ENCODE measurements around the gene CYB561. TPM values are rescaled to one million over a fixed set of nuclear protein-coding genes. Genes with fewer than 3 reads are reported as not detected.

CYB561 gene
- total and polyA plus RNA-seq, 2 donors (not counting 1 experiment from before 2014, with no cell fraction given) = 3.5 to 4.9 TPM

GRCh38 chr17:63483655-63484575 lies 37.8 kb upstream of the CYB561 start:
- ChIA-PET POLR2A (no interaction called here), CTCF (interaction anchor here (8.7 kb wide), 1 partner anchor 58 kb away, joined by 158 read pairs; no protein-coding TSS in a partner anchor)
- Histone ChIP-seq H3K9ac (ENCODE audit: low read length) (no peak overlapping the region), H3K4me2 (replicated peaks; ENCODE audit: low read depth, low read length, poor library complexity, severe bottlenecking) (no peak overlapping the region), H3K9me3 (ENCODE audit: control extremely low read depth in 1 of 3, control insufficient read depth in 2 of 3, insufficient read depth in 1 of 3, low read length in 2 of 3) (no peaks in the 10 kb centered on the region), H4K20me1 (ENCODE audit: control insufficient read depth, insufficient read depth, low read length, poor library complexity, severe bottlenecking) (no peaks in the 10 kb centered on the region), H3K4me1 (ENCODE audit: control insufficient read depth in 2 of 2, insufficient read depth in 2 of 2, low read length in 2 of 2) (peaks cover 4 to 14% of the 10 kb centered on the region in 2 donors), H3K27me3 (replicated peaks in 1 of 4; ENCODE audit: control extremely low read depth in 1 of 4, control insufficient read depth in 3 of 4, insufficient read depth in 4 of 4, low read length in 3 of 4) (peaks cover 0 to 22% (median 2%) of the 10 kb centered on the region in 4 experiments), H3K4me3 (ENCODE audit: control extremely low read depth in 1 of 5, extremely low read depth in 1 of 5, insufficient read depth in 1 of 5, low read depth in 2 of 5, low read length in 4 of 5) (no peak overlapping the region), H2AFZ (ENCODE audit: insufficient read depth, low read depth, low read length, poor library complexity, severe bottlenecking) (no peak overlapping the region), H3K27ac (ENCODE audit: low read length in 2 of 2) (no peak overlapping the region), H3K36me3 (replicated peaks in 1 of 2; ENCODE audit: control extremely low read depth in 1 of 2, control insufficient read depth in 1 of 2, extremely low read depth in 1 of 2, insufficient read depth in 2 of 2, low read length in 1 of 2) (no peaks in the 10 kb centered on the region), H3K79me2 (ENCODE audit: control insufficient read depth, insufficient read depth, low read length) (no peaks in the 10 kb centered on the region)
- Mint-ChIP-seq H3K9me3 (ENCODE audit: insufficient read depth) (no peaks in the 10 kb centered on the region), H3K27ac (no peak overlapping the region), H3K27me3 (peaks cover 16% of the 10 kb centered on the region), H3K4me3 (no peak overlapping the region), H3K4me1 (peaks cover 15% of the 10 kb centered on the region)
- ATAC-seq (ENCODE audit: low read depth) (no peak), DNase-seq (no peak)
- TF ChIP-seq EZH2 (IDR thresholded peaks at IDR 0.05; ENCODE audit: borderline replicate concordance, insufficient read depth, low read depth, low read length, poor library complexity, severe bottlenecking) (no peak), CTCF (IDR thresholded peaks at IDR 0.05) (no peak)
- intact Hi-C loops (cut with micrococcal nuclease) = no loop called here
- 94% methylated on average over 16 of the region's 16 CpGs for whole genome bisulfite sequencing (ENCODE audit: insufficient coverage)

GRCh38 chr17:63483038-63483437 lies 36.9 kb upstream of the CYB561 start:
- no peaks in the 10 kb centered on the region for H3K36me3 ChIP-seq (replicated peaks in 1 of 2; ENCODE audit: control extremely low read depth in 1 of 2, control insufficient read depth in 1 of 2, extremely low read depth in 1 of 2, insufficient read depth in 2 of 2, low read length in 1 of 2)
- Mint-ChIP-seq H3K27ac (no peak overlapping the region), H3K9me3 (ENCODE audit: insufficient read depth) (no peaks in the 10 kb centered on the region), H3K4me3 (no peak overlapping the region), H3K27me3 (peaks cover 22% of the 10 kb centered on the region), H3K4me1 (peaks cover 19% of the 10 kb centered on the region)
- ATAC-seq (ENCODE audit: low read depth) = no peak
- H3K4me1 ChIP-seq (ENCODE audit: control insufficient read depth in 2 of 2, insufficient read depth in 2 of 2, low read length in 2 of 2) = peaks cover 13 to 20% of the 10 kb centered on the region in 2 donors
- no peak for TF ChIP-seq CTCF (IDR thresholded peaks at IDR 0.05)
- no peak for TF ChIP-seq EZH2 (IDR thresholded peaks at IDR 0.05; ENCODE audit: borderline replicate concordance, insufficient read depth, low read depth, low read length, poor library complexity, severe bottlenecking)
- POLR2A ChIA-PET = no interaction called here
- no peaks in the 10 kb centered on the region for H3K9me3 ChIP-seq (ENCODE audit: control extremely low read depth in 1 of 3, control insufficient read depth in 2 of 3, insufficient read depth in 1 of 3, low read length in 2 of 3)
- no peak overlapping the region for H3K27ac ChIP-seq (ENCODE audit: low read length in 2 of 2)
- intact Hi-C loops (cut with micrococcal nuclease) = no loop called here
- no peak overlapping the region for H3K4me2 ChIP-seq (replicated peaks; ENCODE audit: low read depth, low read length, poor library complexity, severe bottlenecking)
- H4K20me1 ChIP-seq (ENCODE audit: control insufficient read depth, insufficient read depth, low read length, poor library complexity, severe bottlenecking) = no peaks in the 10 kb centered on the region
- no peak overlapping the region for H3K9ac ChIP-seq (ENCODE audit: low read length)
- DNase-seq = no peak
- WGBS (ENCODE audit: insufficient coverage) = 86% methylated on average over 4 of the region's 10 CpGs
- no peak overlapping the region for H2AFZ ChIP-seq (ENCODE audit: insufficient read depth, low read depth, low read length, poor library complexity, severe bottlenecking)
- no peaks in the 10 kb centered on the region for H3K79me2 ChIP-seq (ENCODE audit: control insufficient read depth, insufficient read depth, low read length)
- no peak overlapping the region for H3K4me3 ChIP-seq (ENCODE audit: control extremely low read depth in 1 of 5, extremely low read depth in 1 of 5, insufficient read depth in 1 of 5, low read depth in 2 of 5, low read length in 4 of 5)
- CTCF ChIA-PET = interaction anchor here (8.7 kb wide), 1 partner anchor 58 kb away, joined by 158 read pairs; no protein-coding TSS in a partner anchor
- peaks cover 0 to 31% (median 6%) of the 10 kb centered on the region in 4 experiments for H3K27me3 ChIP-seq (replicated peaks in 1 of 4; ENCODE audit: control extremely low read depth in 1 of 4, control insufficient read depth in 3 of 4, insufficient read depth in 4 of 4, low read length in 3 of 4)
